CD14-positive monocyte (primary cell): ENCODE measurements around the gene PRR20D. TPM values are rescaled to one million over a fixed set of nuclear protein-coding genes. Genes with fewer than 3 reads are reported as not detected.
"Not testable (repeated sequence)": the region's sequence is repeated elsewhere in the genome, so short reads cannot be mapped to it uniquely, and the experiment has no call there.

Source experiments
- DNase-seq, 3 donors: peaks; one replicate each; pipeline ENCODE4 v3.0.0-alpha.2; 2011 to 2022
- H2AFZ ChIP-seq: 2 replicates; pipeline ENCODE4 v1.6.0; 2012; ENCODE audit warnings: mild to moderate bottlenecking, low read depth, low read length, inconsistent platforms; ENCODE audit not compliant: insufficient read depth, poor library complexity, severe bottlenecking
- H3K27ac ChIP-seq, 2 donors: 1 replicate in 1 of 2; 2 replicates in 1 of 2; pipeline ENCODE4 v1.5.1; 2012 to 2013; ENCODE audit warnings: low read length in 2 of 2, control low read depth in 1 of 2, inconsistent platforms in 1 of 2, low read depth in 1 of 2, mild to moderate bottlenecking in 1 of 2
- H3K27me3 ChIP-seq, 2 donors: one replicate each; pipeline versions ENCODE4 v1.6.0 to v1.6.1; 2011 to 2013; ENCODE audit warnings: low read length in 2 of 2; ENCODE audit not compliant: control insufficient read depth in 2 of 2, insufficient read depth in 2 of 2
- H3K36me3 ChIP-seq, 2 donors: replicated peaks in 1 of 2; 1 replicate in 1 of 2; 2 replicates in 1 of 2; pipeline versions ENCODE4 v1.5.1 to v1.6.1; 2012 to 2013; ENCODE audit warnings: low read length in 2 of 2, control low read depth in 1 of 2, inconsistent platforms in 1 of 2, mild to moderate bottlenecking in 1 of 2; ENCODE audit not compliant: insufficient read depth in 2 of 2, control insufficient read depth in 1 of 2
- H3K4me1 ChIP-seq, 2 donors: 1 replicate in 1 of 2; 2 replicates in 1 of 2; pipeline versions ENCODE4 v1.5.1 to v1.6.1; 2012 to 2013; ENCODE audit warnings: low read length in 2 of 2, control low read depth in 1 of 2, inconsistent platforms in 1 of 2, mild to moderate bottlenecking in 1 of 2, moderate library complexity in 1 of 2; ENCODE audit not compliant: insufficient read depth in 2 of 2, control insufficient read depth in 1 of 2
- H3K4me2 ChIP-seq: replicated peaks from 2 replicates; pipeline ENCODE3; 2012; ENCODE audit warnings: low read length, moderate library complexity, mild to moderate bottlenecking; ENCODE audit not compliant: poor library complexity, severe bottlenecking; ENCODE audit errors: extremely low read depth
- H3K4me3 ChIP-seq, 3 experiments: fragments of 200-600 bp in 1 of 3; sonication (generic) in 1 of 3; replicated peaks in 1 of 3; 1 replicate in 2 of 3; 2 replicates in 1 of 3; pipeline ENCODE4 v1.5.1; 2011 to 2013; ENCODE audit warnings: low read length in 3 of 3, mild to moderate bottlenecking in 3 of 3, control low read depth in 2 of 3, low read depth in 2 of 3, inconsistent platforms in 1 of 3, moderate library complexity in 1 of 3
- H3K79me2 ChIP-seq: 2 replicates; pipeline ENCODE4 v1.6.0; 2012; ENCODE audit warnings: mild to moderate bottlenecking, control low read depth, inconsistent platforms, low read length, moderate library complexity; ENCODE audit not compliant: insufficient read depth
- H3K9ac ChIP-seq: 2 replicates; pipeline ENCODE4 v1.6.0; 2017; ENCODE audit warnings: low read length, mild to moderate bottlenecking; ENCODE audit not compliant: insufficient read depth, poor library complexity, severe bottlenecking
- H3K9me3 ChIP-seq, 2 donors: replicated peaks in 1 of 2; 1 replicate in 1 of 2; 2 replicates in 1 of 2; pipeline versions ENCODE4 v1.5.1 to v1.6.1; 2012 to 2013; ENCODE audit warnings: low read length in 2 of 2, control low read depth in 1 of 2; ENCODE audit not compliant: control insufficient read depth in 1 of 2, insufficient read depth in 1 of 2
- H4K20me1 ChIP-seq: 2 replicates; pipeline ENCODE4 v1.6.0; 2012; ENCODE audit warnings: mild to moderate bottlenecking, low read length, control low read depth, moderate library complexity; ENCODE audit not compliant: insufficient read depth
- H3K27ac Mint-ChIP-seq, 7 donors: one replicate each; pipeline ENCODE4 v1.8.0; 2020; ENCODE audit warnings: mild to moderate bottlenecking in 7 of 7, mixed read lengths in 7 of 7, moderate library complexity in 6 of 7, inconsistent platforms in 2 of 7
- H3K27me3 Mint-ChIP-seq, 3 donors: one replicate each; pipeline ENCODE4 v1.8.0; 2021 to 2022; ENCODE audit warnings: low read depth in 3 of 3, mild to moderate bottlenecking in 3 of 3, mixed read lengths in 3 of 3, moderate library complexity in 3 of 3, inconsistent platforms in 1 of 3
- H3K36me3 Mint-ChIP-seq, 2 donors: one replicate each; pipeline ENCODE4 v1.8.0; 2020; ENCODE audit warnings: mixed read lengths in 2 of 2, inconsistent platforms in 1 of 2, mild to moderate bottlenecking in 1 of 2
- H3K4me1 Mint-ChIP-seq: one replicate; pipeline ENCODE4 v1.8.0; 2020; ENCODE audit warnings: mild to moderate bottlenecking, mixed read lengths
- H3K4me3 Mint-ChIP-seq, 2 donors: one replicate each; pipeline ENCODE4 v1.8.0; 2020; ENCODE audit warnings: mild to moderate bottlenecking in 2 of 2, mixed read lengths in 2 of 2, moderate library complexity in 1 of 2
- H3K9me3 Mint-ChIP-seq, 7 donors: one replicate each; pipeline ENCODE4 v1.8.0; 2020 to 2022; ENCODE audit warnings: mixed read lengths in 7 of 7, mild to moderate bottlenecking in 6 of 7, moderate library complexity in 6 of 7, inconsistent platforms in 2 of 7
- WGBS: methylation state at CpG from one replicate; pipeline ENCODE4 v1.1.5; 2013; ENCODE audit warnings: missing lambda C conversion rate; ENCODE audit not compliant: insufficient coverage; 5-methylcytosine and 5-hydroxymethylcytosine counted together
- intact Hi-C, 2 donors: fragments of 100-400 bp; cut with micrococcal nuclease; formaldehyde crosslinking; loops; one replicate each; pipeline versions ENCODE4 v1.15.0 to v1.15.1; 2023
- polyA plus RNA-seq, 3 donors: library from polyadenylated mRNA; depleted of rRNA in 1 of 3; unstranded in 2 of 3; stranded (reverse) in 1 of 3; fragments of 300-500 nt in 2 of 3; fragments of >200 nt in 1 of 3; fragmentation: Illumina TruSeq in 2 of 3; gene quantifications; 1 replicate in 2 of 3; 2 replicates in 1 of 3; pipeline ENCODE4 v1.2.3, GENCODE V29; 2012 to 2021

Gene PRR20D
- polyA plus RNA-seq, 3 donors = not detected

DNA sequence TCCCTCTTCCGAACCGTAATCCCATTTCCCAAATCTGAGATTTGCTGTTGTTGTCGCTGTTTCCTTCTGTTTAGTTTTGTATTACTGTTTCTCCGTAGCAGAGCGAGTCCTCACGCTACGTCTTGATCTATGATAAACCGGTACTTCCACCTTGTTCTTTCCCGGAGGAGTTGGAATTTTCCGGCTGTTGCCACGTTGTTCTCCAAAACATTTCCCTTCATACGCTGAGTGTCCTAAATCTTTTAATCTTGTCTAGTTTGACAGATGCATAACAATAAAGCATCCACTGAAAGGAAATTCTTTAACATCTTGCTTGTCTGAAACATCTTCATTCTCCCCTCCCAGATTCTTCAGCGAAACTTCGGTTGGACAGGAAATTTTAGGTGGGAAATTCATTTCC, 12.3 kb upstream of the PRR20D start:
- H3K27me3 Mint-ChIP-seq, H3K4me2 ChIP-seq, DNase-seq, H3K79me2 ChIP-seq, H3K9me3 Mint-ChIP-seq, H3K36me3 Mint-ChIP-seq, H3K4me3 ChIP-seq, H3K27ac Mint-ChIP-seq, H3K4me1 Mint-ChIP-seq, H3K36me3 ChIP-seq, H2AFZ ChIP-seq, H3K9ac ChIP-seq, H4K20me1 ChIP-seq, H3K4me3 Mint-ChIP-seq, H3K9me3 ChIP-seq, H3K27ac ChIP-seq, H3K27me3 ChIP-seq, H3K4me1 ChIP-seq, intact Hi-C loops: not testable (repeated sequence)
- WGBS = 95% methylated on average over 4 of the region's 14 CpGs

DNA sequence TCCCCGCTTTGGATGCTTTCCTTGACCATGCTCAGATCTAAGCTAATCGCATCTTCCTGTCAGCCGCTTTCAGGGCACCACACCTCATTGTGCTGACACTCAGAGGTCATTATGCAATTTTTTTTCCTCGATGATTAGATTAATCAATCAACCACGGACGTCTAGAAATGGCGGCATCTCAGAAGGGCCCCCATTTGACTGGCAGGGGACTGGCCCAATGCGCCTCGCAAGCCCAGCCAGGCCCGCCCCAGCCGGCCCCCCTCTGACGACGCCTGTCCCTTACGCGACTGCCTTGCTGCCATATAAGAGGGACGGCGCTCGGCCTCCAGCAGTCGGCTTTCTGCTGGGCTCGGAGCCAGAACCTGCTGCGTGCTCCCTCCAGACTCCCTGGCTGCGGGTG, 6.7 kb upstream of the PRR20D start, which contains the start of gene PRR20C:
TSS of gene PRR20C (plus strand) at position 301 of the 400 bp plus-strand sequence. CDS start 387 bp downstream, outside the sequence.
- H3K36me3 Mint-ChIP-seq, H3K9me3 Mint-ChIP-seq, H4K20me1 ChIP-seq, H3K4me3 Mint-ChIP-seq, DNase-seq, H3K4me1 ChIP-seq, H3K9me3 ChIP-seq, H3K27me3 Mint-ChIP-seq, H3K4me3 ChIP-seq, H3K9ac ChIP-seq, intact Hi-C loops, H3K27ac Mint-ChIP-seq, H3K79me2 ChIP-seq, H3K4me2 ChIP-seq, H3K4me1 Mint-ChIP-seq, H2AFZ ChIP-seq, H3K27ac ChIP-seq, H3K36me3 ChIP-seq, H3K27me3 ChIP-seq: not testable (repeated sequence)
- WGBS = no CpG with 5 or more reads among the region's 22 CpGs

DNA sequence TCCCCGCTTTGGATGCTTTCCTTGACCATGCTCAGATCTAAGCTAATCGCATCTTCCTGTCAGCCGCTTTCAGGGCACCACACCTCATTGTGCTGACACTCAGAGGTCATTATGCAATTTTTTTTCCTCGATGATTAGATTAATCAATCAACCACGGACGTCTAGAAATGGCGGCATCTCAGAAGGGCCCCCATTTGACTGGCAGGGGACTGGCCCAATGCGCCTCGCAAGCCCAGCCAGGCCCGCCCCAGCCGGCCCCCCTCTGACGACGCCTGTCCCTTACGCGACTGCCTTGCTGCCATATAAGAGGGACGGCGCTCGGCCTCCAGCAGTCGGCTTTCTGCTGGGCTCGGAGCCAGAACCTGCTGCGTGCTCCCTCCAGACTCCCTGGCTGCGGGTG, 6.5 kb downstream of the PRR20D start, which contains the start of gene PRR20E:
TSS of gene PRR20E (plus strand) at position 301 of the 400 bp plus-strand sequence. CDS start 387 bp downstream, outside the sequence.
- H3K27me3 ChIP-seq, H3K4me1 Mint-ChIP-seq, H3K27ac ChIP-seq, H3K36me3 Mint-ChIP-seq, H4K20me1 ChIP-seq, intact Hi-C loops, H3K9me3 ChIP-seq, H3K4me3 Mint-ChIP-seq, H3K9ac ChIP-seq, H3K4me2 ChIP-seq, H3K79me2 ChIP-seq, H3K4me1 ChIP-seq, H3K9me3 Mint-ChIP-seq, DNase-seq, H3K4me3 ChIP-seq, H3K36me3 ChIP-seq, H3K27ac Mint-ChIP-seq, H2AFZ ChIP-seq, H3K27me3 Mint-ChIP-seq: not testable (repeated sequence)
- no CpG with 5 or more reads among the region's 22 CpGs for WGBS
